GM19463 (cell line): ENCODE results near the gene CEND1.

ENCODE experiments used
- ATAC-seq: cut with Tn5 transposase; IDR thresholded peaks from one replicate; pipeline ENCODE4 v1.9.1; 2021; ENCODE audit warnings: mild to moderate bottlenecking, moderate library complexity; ENCODE audit not compliant: unreplicated experiment

Gene CEND1

GRCh38 chr11:796565-797295 lies 6.8 kb upstream of the CEND1 start:
- no peak for ATAC-seq

GRCh38 chr11:795634-796564 lies 6.0 kb upstream of the CEND1 start:
- no peak for ATAC-seq

GRCh38 chr11:794766-795633 lies 5.1 kb upstream of the CEND1 start:
- ATAC-seq = no peak

GRCh38 chr11:794013-794765 lies 4.3 kb upstream of the CEND1 start:
- ATAC-seq = no peak

GRCh38 chr11:793556-793955 lies 3.7 kb upstream of the CEND1 start:
- ATAC-seq = no peak

- ATAC-seq = no peak
These were observed 3.0 kb upstream of the CEND1 start for GRCh38 chr11:792873-793272.

- no peak for ATAC-seq
These were observed 2.6 kb upstream of the CEND1 start for GRCh38 chr11:792535-792821.

GRCh38 chr11:791658-792534 lies 2.0 kb upstream of the CEND1 start:
- ATAC-seq = no peak

- ATAC-seq = no peak
These were observed 1.1 kb upstream of the CEND1 start for GRCh38 chr11:790721-791564.

- no peak for ATAC-seq
These were observed 643 bp downstream of the CEND1 start for GRCh38 chr11:788953-789940.

GRCh38 chr11:788009-788640 lies 1.8 kb downstream of the CEND1 start:
- no peak for ATAC-seq

- no peak for ATAC-seq
These were observed 2.7 kb downstream of the CEND1 start for GRCh38 chr11:787084-787675.

- no peak for ATAC-seq
These were observed 3.4 kb downstream of the CEND1 start for GRCh38 chr11:786235-787083.

- no peak for ATAC-seq
These were observed 6.3 kb downstream of the CEND1 start for GRCh38 chr11:783581-784015.

GRCh38 chr11:782264-783174 lies 7.4 kb downstream of the CEND1 start:
- no peak for ATAC-seq
